ENCODE measurements around the gene DDI1.
"Not testable (repeated sequence)": the region's sequence is repeated elsewhere in the genome, so short reads cannot be mapped to it uniquely, and the experiment has no call there.

The DDI1 gene

DNA sequence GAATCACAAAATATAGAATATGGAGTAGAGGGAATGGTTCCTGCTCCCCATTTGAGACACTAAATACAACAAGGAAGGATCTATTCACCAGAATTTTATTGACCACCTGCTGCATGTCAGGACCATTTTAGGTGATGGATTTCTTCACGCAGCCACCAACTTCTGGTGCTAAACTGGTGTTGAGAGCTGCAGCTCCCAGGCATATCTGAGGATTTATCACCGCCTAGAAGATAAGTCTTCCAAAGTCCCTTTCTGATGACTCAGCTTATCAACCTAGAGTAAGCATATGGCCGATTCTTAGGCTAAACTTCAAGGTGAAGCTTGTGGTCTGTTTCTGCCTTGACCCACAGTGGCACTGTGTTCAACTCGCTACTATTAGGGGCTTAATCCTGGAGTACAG lies 6.7 kb downstream of the DDI1 start:
- DNase-seq = no peak

DNA sequence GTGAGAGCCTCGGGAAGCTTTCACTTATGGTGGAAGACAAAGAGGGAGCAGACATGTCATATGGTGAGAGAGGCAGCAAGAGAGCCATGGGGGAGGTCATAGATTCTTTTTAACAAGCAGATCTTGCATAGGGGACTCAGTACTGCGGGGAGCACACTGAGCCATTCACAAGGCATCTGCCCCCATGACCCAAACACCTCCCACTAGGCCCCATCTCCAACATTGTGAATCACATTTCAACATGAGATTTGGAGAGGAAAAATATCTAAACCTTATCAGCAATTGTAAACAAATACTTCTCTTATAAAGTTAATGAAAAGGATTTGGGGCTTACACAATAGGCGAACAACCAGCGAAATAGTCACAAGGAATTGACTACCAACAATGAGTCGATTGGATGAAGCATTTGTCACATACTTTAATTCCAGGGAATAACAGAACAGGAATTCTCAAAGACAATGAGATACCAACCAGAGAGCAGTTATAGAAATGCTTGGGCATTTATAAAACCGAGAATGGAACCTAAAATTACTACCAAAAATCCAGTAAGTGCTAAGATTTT lies 7.3 kb downstream of the DDI1 start:
- DNase-seq = no peak

DNA sequence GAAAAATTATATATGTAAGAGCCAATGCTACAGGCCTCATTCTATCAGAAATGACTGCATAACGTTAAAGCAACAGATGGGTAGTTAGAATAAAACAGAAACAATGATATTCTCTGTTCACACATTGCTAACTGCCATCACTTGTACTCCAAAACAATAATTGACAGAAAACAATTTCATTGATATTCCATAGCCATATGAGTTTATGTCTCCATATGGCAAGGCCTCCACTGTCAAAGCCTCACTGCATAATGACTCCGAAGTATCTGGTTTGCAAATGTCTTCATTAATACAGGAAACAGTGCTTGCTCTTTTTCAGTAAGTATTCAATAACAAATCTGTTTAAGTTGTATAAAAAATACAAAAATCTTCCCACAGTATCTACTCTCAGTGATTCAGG lies 9.9 kb downstream of the DDI1 start:
- DNase-seq = no peak

DNA sequence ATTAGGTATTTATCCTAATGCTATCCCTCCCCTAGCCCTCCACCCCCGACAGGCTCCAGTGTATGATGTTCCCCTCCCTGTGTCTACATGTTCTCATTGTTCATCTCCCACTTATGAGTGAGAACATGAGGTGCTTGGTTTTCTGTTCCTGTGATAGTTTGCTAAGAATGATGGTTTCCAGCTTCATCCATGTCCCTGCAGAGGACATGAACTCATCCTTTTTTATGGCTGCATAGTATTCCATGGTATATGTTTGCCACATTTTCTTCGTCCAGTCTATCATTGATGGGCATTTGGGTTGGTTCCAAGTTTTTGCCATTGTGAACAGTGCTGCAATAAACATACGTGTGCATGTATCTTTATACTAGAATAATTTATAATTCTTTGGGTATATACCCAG lies 10.4 kb downstream of the DDI1 start:
- not testable (repeated sequence) for DNase-seq

DNA sequence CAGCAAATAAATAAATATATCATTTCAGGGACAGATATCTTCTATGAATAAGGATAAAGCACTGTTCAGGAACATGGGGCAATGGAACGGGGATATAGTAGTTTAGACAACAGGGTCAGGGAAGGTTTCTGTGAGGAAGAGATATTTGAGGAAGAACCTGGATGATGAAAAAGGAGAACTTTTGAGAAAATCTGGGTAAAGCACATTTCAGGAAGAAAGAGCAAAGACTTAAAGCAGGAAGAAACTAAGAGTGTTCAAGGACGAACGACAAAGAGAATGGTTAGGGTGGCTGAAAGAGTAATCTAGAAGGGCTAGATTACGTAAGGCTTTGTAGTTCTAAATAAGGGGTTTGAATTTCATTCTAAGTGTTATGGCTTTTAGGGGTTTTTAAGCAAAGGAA lies 12.7 kb downstream of the DDI1 start:
- no peak for DNase-seq

DNA sequence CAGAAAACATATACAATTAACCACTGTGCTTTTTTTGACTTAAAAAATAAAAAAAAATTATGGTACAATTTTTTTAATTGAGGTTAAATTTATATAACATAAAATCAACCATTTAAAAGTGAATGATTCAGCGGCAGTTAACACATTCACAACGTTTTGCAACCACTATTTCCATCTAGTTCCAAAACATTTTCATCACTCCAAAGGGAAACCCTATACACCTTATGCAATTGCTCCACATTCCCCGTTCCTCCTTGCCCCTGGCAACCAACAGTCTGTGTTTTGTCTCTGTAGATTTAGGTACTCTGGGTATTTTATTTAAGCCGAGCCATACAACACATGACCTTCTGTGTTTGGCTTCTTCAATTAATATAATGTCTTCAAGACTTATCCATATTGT lies 15.3 kb downstream of the DDI1 start:
- DNase-seq = no peak

DNA sequence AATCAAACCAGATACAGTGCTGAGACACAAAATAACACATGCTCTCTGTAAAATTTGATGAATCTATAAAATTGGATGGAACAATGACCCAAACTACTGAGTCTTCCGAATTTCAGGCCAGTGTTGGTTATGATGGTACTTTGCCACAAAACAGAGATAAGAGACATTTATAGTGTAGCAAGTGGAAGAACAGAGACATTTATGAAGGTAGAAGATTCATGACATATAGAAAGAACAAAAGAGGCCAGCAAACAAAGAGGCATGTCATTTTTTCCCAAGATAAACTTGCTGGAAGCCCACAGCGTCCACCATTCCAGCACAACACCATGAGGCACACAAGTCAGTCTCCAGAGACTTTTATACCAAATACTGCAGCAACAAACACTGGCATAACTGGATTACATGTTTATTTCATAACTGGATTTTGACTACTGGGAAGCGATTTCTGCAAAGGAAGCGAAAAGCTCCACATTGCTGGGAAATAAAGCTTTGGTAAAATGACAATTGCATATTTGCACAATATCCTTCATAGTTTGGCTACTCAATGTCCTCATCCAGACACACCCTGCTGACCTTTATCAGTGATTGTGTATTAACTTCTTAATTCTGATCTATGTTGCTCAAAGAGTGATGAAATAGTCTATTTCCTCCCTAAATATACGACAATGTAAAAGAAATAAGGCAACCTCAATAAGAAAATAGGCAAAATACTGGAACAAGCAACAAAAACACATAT lies 17.5 kb downstream of the DDI1 start:
- DNase-seq = no peak

DNA sequence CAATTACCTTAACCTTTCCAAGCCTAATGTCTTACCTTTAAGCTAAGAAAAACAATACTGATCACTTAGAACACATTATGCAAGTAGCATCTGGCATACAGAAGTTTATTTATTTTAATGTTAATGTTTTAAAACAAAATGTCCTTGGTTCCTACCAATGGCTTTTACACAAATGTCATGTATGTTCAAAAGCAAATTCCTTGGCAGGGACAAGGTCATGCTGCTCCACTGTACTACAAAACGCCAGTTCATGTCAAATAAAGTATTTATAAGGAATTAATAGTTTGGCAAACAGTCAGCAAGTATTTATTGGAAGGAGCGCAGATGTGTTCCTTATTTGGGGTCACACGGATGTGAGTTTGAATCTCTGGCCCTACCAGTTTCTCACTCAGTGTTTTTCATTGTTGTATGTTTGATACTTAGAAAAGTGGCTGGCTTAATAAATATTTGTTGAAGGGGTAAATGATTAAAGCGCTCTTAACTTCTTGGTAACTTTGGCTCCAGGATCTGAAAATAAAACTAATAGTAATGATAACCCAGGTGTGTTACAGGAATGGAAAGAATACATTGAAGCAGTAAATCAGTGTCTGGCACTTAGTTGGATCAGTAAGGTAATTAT lies 18.6 kb downstream of the DDI1 start:
- no peak for DNase-seq

DNA sequence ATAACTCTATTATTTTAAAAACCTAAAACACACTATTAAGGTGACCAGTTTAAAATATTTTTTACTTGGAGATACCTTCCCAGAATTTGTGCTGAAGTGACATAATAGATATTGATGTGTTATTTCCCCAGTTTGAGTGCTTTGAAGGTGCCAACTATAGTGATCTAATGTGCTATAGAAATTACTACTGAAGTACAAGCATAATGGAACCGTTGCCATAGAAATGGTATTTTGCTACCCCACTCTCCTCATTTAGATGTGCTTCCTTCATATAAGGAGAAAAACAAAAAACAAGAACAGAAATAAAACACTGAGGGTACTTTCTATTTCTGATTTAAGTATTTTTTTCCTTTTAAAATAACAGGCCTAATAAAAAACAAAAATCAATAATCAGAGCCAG lies 19.2 kb downstream of the DDI1 start:
- no peak for DNase-seq

DNA sequence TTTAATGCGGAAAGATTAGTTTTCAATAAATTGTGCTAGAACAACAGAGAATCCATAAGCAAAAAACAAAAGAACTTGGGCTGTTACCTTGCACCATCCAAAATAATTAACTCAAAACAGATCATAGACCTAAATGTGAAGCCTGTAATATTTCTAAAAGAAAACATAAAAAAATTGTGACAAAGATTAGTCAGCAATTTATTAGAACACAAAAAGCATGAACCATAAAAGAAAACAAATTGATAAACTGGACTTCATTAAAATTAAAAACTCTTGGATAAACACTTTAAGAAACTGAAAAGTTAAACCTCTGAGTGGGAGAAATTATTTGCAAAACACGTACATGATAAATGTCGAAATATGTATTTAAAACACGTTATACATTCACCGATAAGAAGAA lies 21.5 kb downstream of the DDI1 start:
- DNase-seq = no peak

DNA sequence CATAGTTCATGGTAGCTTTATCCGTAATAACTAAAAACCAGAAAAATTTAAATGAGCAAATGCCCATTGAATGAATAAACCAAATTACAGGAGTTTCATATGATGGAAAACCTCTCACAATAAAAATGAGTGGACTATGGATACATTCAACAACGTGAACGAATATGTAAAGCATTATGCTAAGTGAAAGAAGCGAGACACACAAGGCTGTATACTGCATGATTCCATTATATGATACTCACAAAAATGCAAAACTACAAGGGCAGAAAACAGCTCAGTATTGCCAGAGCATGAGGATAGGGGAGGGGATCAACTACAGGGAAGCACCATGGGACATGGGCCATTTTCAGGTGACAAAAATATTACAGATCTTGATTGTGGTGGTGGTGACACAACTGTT lies 22.2 kb downstream of the DDI1 start:
- DNase-seq = no peak

DNA sequence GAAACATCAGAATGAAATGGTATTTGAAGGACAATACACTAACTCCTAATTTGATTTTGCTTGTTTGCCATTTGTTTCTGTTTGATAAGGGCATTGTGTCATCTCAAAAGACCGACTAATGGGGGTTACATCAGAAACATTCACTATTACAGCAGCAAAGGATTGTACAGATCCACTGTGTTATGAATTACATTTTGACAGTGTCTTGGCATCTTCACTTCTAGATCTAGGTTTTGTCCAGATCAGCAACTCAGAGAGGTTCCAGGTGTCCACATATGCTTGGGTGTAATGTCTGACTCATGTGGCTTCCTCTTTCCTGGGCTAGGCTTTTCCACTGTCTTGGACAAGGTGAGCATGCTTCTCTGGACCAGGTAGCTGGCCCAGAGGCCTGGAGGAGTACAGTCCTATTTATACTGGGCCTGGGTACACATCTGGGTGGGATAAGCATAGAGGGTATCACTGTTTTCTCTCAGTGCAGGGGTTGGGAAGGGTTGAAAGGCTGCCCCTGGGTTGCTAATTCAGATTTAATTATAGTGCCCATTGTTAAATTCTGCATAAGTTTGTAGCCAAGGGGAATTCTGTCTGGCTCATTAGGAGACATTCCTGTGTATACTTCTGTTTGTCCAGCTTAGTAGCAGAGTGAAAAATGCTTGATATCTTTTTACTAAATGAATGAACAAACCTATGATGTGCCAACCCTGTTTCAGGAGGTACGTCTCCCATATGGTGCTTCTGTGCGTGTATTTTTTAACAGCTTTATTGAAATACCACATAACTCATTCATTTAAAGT lies 23.8 kb downstream of the DDI1 start:
- no peak for DNase-seq

DNA sequence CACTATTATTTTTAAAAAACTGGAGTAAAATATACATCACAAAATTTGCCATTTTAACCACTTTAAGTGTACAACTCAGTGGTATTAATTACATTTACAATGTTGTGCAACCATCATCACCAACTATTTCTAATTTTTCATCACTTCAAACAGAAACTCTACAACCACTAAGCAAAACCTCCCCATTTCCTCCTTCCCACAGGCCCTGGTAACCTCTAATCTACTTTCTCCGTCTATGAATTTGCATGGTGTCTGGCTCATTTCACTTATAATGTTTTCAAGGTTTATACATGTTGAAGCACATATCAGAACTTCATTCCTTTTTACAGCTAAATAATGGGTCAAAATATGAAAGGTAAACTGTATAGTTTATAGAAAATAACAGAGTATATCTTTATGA lies 24.4 kb downstream of the DDI1 start:
- DNase-seq = no peak

DNA sequence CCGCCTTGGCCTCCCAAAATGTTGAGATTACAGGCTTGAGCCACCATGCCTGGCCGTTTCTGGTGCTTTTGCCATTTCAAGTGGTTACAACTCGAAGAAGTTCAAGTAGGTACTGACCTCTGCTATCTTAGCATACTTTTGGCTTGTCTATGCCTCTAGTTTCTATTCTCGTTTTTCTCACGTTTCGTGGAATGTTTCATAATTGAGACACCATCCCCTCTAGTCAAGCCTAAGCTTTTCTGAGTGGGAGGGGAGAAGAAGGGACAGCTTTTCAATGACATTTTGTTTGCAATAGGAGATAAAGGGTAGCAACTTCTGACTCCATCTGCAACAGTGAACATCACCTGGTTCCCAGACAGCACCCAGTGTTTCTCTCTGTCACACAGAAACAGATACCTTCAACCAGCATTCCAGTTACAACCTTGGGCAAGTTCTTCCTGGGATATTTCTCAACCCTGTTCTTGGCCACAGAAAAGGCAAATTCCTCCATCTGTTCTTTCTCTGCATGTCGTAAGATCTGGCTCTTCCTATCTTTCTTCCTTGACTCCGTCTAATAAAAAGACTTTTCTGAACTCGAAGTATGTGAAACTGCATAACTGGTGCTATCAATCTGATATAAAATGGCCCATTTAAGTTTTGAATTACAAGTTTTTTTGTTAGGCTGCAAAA lies 25.5 kb downstream of the DDI1 start:
- DNase-seq = no peak

DNA sequence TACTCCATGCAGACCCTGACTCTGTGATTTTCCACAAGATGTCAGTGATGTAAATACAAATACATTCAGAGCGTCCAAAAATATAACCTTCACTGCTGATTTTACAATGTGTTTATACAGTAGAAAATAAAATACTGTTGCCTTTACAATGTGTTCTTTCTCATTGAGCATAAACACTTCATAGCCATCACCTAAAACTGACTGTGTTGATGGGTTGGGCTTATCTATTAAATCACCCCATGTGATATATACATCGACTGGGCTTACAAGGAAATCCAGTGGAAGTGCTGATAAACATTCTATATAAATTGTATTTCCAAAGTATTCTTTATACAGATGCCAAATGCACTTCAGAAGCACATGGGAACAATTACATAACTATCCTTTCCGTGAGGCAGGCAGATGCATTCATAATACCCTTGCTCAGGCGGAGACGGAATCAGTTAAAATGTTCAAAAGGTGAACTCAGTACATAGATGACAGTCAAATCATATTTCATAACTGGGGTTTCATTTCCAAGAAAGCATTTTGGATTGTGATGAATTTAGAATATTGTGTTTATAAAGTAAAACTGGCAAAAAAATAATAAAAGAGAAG lies 27.7 kb downstream of the DDI1 start:
- DNase-seq = no peak

DNA sequence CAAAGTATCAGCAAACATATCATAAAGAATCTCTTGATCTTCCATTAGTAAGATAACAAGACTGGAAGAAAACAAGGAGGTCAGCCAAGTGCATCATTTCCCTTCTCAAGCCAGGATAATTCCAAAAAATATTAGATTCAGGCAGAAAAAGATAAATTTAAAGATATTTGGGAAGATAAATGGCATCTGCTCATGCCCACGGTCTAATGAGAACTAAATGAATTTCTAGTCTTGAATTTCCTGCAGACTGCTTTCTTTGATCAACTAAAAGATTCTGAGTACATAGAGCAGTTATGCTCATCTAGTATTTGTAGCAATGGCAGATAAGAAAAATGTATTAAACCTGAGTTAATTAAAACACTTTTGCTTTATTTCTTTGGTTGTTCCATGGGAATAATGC lies 31.1 kb downstream of the DDI1 start:
- DNase-seq = no peak

DNA sequence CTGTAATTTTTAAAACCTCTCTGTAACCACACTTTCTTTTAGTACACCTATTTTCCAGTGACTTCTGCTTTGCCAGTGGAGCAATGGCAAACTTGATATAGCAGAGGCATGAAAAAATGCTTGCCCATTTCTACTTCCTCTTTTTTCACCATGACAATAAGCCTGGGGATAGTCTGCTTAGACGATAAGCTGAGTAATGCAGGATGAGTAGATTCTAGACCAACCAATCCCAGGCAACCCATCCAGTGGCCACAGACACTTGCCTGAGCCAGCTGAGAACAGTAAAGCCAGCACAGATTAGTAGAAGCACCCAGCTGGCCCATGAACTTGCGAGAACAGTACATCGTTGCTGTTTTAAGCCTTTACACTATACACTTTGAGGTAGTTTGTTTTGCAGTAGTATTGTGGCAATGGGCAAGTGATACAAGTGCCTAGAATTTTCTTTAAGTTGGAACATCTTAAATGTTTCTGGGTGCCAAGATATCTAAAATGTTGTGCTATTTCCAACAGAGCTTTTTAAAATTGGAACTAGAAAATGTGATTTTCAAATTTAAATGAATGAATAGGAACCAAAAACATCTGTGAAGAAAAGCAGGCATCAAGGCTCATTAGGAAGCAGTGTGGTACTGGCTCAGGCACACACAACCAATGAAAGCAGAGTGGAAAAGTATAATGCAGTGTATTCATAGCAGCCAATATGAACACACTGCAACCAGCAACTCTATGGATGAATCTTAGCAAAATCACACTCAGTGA lies 37.7 kb downstream of the DDI1 start:
- DNase-seq = no peak

DNA sequence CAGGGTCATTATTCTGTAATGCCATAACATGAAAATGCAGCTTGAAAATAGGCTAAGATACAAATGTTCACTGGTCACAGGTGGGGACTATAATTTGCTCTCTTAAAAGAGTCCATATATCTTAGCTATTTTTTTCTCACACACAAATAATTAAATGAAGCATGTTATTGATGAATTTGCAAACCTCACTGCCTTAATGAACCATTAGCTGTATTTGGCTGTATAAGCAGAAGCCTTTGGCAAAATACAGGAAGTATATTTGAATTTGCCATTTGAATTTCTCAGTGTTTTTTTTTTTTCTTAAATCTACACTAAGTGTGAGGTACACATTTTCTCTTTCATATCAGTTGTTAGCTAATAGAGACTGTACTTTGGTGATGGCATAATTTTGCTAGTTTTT lies 38.7 kb downstream of the DDI1 start:
- DNase-seq = no peak

DNA sequence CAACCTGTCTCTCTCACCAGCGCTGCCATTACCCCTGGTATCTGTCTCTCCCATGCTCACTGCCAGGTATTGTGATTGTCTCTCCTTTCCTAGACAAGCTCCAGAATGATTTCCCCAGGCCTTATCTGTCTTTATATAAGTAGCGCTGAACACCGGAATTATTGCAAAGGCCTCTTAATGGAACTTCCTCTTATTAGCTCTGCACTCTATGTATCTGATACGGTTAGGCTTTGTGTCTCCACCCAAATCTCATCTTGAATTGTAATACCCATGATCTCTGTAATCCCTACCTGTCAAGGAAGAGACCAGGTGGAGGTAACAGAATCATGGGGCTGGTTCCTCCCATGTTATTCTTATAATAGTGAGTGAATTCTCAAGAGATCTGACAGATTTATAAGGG lies 39.3 kb downstream of the DDI1 start:
- no peak for DNase-seq

DNA sequence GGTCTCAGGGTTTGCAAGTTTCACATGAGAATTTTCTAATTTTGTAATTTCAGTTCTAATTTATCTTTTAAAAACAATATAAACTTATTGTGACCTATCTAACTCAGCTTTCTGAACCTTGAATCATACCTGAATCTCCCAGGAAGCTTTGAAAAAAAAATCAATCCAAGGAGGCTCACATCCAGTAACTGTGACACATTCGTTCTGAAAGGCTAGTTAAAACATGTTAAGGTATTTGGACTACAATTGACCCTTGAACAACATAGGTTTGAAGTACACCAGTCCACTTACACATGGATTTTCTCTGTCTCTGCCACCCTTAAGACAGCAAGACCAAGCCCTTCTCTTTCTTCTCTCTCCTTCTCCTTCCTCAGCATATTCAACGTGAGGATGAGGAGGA lies 40.0 kb downstream of the DDI1 start:
- no peak for DNase-seq

DNA sequence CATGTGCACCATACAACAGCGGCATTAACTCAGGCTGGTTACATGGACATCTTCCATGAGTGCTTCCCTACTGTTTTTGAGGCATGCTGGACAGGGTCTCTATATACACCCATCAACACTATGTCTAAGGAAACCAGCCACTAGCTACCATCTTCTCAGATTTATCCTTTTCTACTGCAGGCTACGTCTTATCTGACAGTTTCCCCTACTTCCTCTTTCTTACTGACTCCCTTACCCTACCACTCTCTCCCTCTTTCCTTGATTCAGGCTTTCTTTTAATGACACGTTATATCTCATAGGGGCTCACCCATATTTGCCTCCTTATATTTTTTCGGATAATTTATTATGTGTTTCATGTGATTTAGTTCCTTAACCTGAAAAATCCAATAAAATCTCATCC lies 41.8 kb downstream of the DDI1 start:
- no peak for DNase-seq

DNA sequence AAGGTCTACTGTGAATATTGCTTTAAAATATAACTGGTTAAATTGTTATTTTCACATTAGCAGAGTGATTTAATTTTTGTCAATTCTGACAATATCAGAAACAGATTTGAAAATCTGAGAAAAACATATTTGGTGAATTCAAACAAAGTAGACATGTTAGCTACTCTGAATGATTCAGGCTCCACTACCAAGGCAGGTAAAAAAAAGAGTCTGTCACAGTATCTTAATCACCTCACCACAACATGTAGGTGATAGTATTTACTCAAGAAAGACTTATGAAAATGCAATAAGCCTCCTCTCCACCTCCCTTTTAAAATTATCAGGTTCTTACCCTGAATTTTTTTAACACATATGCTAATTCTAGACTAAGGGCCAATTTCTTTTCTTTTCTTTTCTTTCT lies 42.6 kb downstream of the DDI1 start:
- DNase-seq = no peak

Data from DMS153 (cell line).